ENCODE data around the gene DISP2.

DNA sequence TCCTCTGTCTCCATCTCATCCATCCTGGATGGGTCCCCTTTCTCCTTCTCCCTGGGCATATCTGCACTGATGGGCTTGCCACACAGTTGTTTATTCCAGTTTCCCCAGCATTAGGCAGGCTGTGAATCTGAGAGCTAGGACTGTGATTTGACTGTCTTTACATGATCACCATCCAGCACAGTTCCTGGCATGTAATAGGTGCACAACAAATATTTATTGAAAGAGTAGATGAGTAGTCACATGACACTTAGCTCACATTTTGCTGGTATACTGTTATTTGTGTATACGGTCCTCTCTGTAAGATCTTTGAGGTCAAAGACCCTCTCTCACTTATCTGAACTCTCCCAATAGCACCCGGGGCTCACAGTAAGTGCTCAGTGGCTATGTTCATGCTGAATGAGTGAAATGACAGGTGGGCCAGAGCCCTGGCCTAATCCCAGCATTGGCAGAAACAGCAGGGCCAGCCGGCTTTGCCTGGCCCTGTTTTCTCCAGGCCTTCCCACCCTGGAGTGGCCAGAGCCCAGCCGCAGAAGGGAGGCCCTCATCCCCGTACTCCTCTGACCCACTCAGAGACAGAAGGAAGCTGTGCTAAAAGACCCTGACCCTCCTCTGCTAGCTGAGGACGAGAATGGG lies 66.6 kb downstream of the DISP2 start:
- TF ChIP-seq CTCF (IDR thresholded peaks at IDR 0.05; ENCODE audit: low read depth, low read length, missing input control) = no peak
- no peak for TF ChIP-seq MAX (IDR thresholded peaks at IDR 0.05)

Measured in liver (tissue), 2 donors.